Small intestine (tissue), 7 donors: Measurements from ENCODE around the gene S100A3. TPM values are rescaled to one million over a fixed set of nuclear protein-coding genes. Genes with fewer than 3 reads are reported as not detected.
"Not testable (repeated sequence)": the region's sequence is repeated elsewhere in the genome, so short reads cannot be mapped to it uniquely, and the experiment has no call there.

ENCODE experiments used
- DNase-seq, 2 donors: peaks; one replicate each; pipeline versions ENCODE4 v3.0.0 to v3.0.0-alpha.2; 2013
- FAIRE-seq: peaks from 2 replicates; lab custom pipeline; 2012; peaks lifted over from hg19 to GRCh38; lab: Jason Lieb, UNC
- H3K27ac ChIP-seq, 3 donors: one replicate each; pipeline ENCODE4 v1.5.1; 2013; ENCODE audit warnings: low read length in 2 of 3, mild to moderate bottlenecking in 2 of 3, control low read depth in 1 of 3, inconsistent platforms in 1 of 3, low read depth in 1 of 3, moderate library complexity in 1 of 3
- H3K27me3 ChIP-seq, 3 donors: one replicate each; pipeline ENCODE4 v1.6.1; 2013; ENCODE audit warnings: low read length in 3 of 3, inconsistent platforms in 1 of 3; ENCODE audit not compliant: control insufficient read depth in 3 of 3, insufficient read depth in 3 of 3
- H3K36me3 ChIP-seq, 3 donors: one replicate each; pipeline ENCODE4 v1.6.1; 2013; ENCODE audit warnings: low read length in 3 of 3, inconsistent platforms in 1 of 3, low read depth in 1 of 3, mild to moderate bottlenecking in 1 of 3, moderate library complexity in 1 of 3; ENCODE audit not compliant: control insufficient read depth in 3 of 3, insufficient read depth in 2 of 3
- H3K4me1 ChIP-seq, 3 donors: one replicate each; pipeline ENCODE4 v1.6.1; 2013; ENCODE audit warnings: low read length in 2 of 3, inconsistent platforms in 1 of 3, low read depth in 1 of 3, mild to moderate bottlenecking in 1 of 3, moderate library complexity in 1 of 3; ENCODE audit not compliant: control insufficient read depth in 3 of 3, insufficient read depth in 2 of 3
- H3K4me3 ChIP-seq, 3 donors: one replicate each; pipeline ENCODE4 v1.5.1; 2013; ENCODE audit warnings: low read length in 3 of 3, control low read depth in 1 of 3, inconsistent platforms in 1 of 3, low read depth in 1 of 3, mild to moderate bottlenecking in 1 of 3, moderate library complexity in 1 of 3
- H3K9me3 ChIP-seq, 2 donors: one replicate each; pipeline ENCODE4 v1.6.1; 2013; ENCODE audit warnings: low read depth in 1 of 2, low read length in 1 of 2; ENCODE audit not compliant: control insufficient read depth in 2 of 2, insufficient read depth in 1 of 2
- WGBS, 3 donors: extraction: QIAGEN DNeasy Blood & Tissue Kit; methylation state at CpG; one replicate each; pipeline ENCODE4 v1.1.7; 2013; 5-methylcytosine and 5-hydroxymethylcytosine counted together
- polyA plus RNA-seq, 4 donors: library from polyadenylated mRNA; stranded (reverse) in 3 of 4; unstranded in 1 of 4; fragments of 200-250 nt in 3 of 4; fragments of 120-200 nt in 1 of 4; gene quantifications; one replicate each; pipeline versions ENCODE4 v1.2.1 to v1.2.3, GENCODE V29; 2013
- donor health status: healthy with polysubstance abuse.
- donor health status: control.
- donor health status: control.
- donor health status: Bipolar disorder and iron deficiency.
- donor health status: healthy.

The S100A3 gene
- polyA plus RNA-seq, 4 donors: 0.06 to 4.3 (median 2.1) TPM; not detected in 1

DNA sequence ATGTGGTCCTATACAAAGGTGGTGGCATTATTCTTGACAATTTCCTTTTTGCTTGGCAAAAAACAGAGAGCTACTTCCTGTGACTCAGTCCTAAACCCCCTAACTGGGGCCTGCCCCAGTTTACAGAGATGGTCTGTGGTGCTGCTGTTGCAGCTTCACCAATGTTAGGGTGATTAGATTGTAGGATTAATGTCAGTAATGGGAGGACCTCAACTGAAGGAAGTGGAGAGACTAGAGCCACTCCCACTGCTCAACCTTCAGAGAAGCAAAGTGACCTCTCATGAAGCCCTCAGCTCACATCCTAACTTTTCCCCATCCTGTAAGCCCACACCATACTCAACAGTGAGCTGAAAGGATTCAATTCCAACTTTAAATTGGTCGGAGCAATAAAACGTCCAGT is 16.9 kb downstream of the S100A3 start:
- H3K27me3 ChIP-seq: no peaks in the 10 kb centered on the region
- DNase-seq: peak; percentile 65 to 76
- no peaks in the 10 kb centered on the region for H3K9me3 ChIP-seq
- H3K4me1 ChIP-seq: peaks cover 0 to 41% (median 11%) of the 10 kb centered on the region in 3 donors
- H3K4me3 ChIP-seq: peak overlapping the region in 1 of 3 donors; percentile 37
- no peak for FAIRE-seq
- peaks cover 0 to 7% (median 0%) of the 10 kb centered on the region in 3 donors for H3K36me3 ChIP-seq
- WGBS, 3 donors: 14 to 46% (median 19%) methylated on average over 2 of the region's 2 CpGs
- peak overlapping the region; percentile 96 to 98 (median 98) for H3K27ac ChIP-seq

DNA sequence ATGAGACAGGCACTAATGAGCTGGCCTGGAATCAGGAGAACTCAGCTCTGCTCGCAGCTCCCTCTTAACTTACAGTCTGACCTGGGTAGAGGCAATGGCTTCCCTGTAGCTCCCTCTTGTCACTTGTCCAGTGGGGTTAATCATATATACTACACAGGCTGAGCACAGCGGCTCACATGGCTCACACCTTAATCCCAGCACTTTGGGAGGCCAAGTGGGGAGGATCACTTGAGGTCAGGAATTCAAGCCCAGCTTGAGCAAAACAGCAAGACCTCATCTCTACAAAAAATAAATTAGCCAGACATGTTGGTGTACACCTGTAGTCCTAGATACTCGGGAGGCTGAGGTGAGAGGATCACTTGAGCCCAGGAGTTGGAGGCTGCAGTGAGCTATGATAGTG is 17.4 kb downstream of the S100A3 start:
- WGBS, 3 donors: 83 to 92% (median 91%) methylated on average over 3 of the region's 3 CpGs
- Histone ChIP-seq H3K4me3 (no peak overlapping the region), H3K27me3 (no peaks in the 10 kb centered on the region), H3K27ac (peak overlapping the region; percentile 96 to 98 (median 98)), H3K36me3 (peaks cover 0 to 7% (median 0%) of the 10 kb centered on the region in 3 donors), H3K4me1 (peaks cover 0 to 37% (median 11%) of the 10 kb centered on the region in 3 donors), H3K9me3 (no peaks in the 10 kb centered on the region)
- DNase-seq: no peak
- no peak for FAIRE-seq

DNA sequence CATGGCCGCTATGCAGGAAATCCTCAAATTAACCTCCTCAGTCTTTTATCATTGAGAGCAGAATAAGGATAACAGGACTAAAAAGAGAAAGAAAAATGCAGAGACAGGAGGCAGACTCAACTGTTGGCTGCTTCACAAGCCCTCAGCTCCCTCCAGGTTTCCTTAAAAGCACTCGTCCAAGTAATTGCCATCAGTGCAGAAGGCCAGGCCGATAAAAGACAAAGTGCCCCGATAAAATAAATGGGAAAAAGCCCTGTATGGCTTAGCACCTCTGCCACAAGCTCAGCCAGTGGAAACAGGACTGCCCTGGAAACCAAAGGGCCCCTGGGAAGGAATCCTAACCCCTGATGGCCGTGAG is 21.4 kb downstream of the S100A3 start:
- H3K36me3 ChIP-seq: no peaks in the 10 kb centered on the region
- no peaks in the 10 kb centered on the region for H3K27me3 ChIP-seq
- WGBS, 3 donors: 91 to 95% (median 94%) methylated on average over 5 of the region's 5 CpGs
- DNase-seq: no peak
- no peak for FAIRE-seq
- H3K9me3 ChIP-seq: no peaks in the 10 kb centered on the region
- H3K4me1 ChIP-seq: peaks cover 0 to 19% (median 3%) of the 10 kb centered on the region in 3 donors
- H3K27ac ChIP-seq: no peak overlapping the region
- no peak overlapping the region for H3K4me3 ChIP-seq

DNA sequence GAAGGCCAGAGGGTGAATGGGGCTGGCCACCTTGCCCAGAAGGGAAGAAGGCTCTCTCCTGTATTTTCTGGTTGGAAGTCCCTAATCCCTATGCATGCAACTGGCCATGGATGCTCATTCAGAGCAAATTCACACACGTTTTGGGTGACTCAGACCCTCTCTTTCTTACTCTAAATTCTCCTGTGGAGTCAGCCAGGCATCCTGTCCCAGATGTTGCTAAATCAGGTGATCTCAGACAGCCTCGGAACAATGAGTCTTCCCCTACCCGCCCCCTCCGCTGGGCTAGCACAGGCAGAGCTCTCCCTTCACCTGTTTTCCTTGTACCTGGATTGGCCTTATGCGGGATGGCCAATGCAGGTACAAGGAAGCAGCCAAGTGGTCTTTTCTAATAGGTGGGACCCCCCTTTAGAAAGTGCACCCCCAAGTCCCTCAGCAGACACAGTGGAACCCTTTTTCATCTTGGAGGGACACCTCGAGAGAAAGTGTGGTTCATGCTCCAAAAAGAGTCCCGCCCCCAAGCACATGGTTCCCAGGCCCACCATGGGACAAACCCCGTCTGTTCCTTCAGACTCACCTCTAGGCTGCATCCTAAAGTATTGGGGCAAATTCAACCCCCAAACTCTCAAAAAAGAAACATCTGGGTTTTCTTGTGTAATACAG is 21.9 kb downstream of the S100A3 start:
- Histone ChIP-seq H3K27me3 (no peaks in the 10 kb centered on the region), H3K36me3 (no peaks in the 10 kb centered on the region), H3K4me3 (no peak overlapping the region), H3K4me1 (peaks cover 0 to 15% (median 3%) of the 10 kb centered on the region in 3 donors), H3K27ac (no peak overlapping the region), H3K9me3 (no peaks in the 10 kb centered on the region)
- 89 to 90% (median 90%) methylated on average over 8 of the region's 8 CpGs for WGBS, 3 donors
- DNase-seq (no peak), FAIRE-seq (no peak)

DNA sequence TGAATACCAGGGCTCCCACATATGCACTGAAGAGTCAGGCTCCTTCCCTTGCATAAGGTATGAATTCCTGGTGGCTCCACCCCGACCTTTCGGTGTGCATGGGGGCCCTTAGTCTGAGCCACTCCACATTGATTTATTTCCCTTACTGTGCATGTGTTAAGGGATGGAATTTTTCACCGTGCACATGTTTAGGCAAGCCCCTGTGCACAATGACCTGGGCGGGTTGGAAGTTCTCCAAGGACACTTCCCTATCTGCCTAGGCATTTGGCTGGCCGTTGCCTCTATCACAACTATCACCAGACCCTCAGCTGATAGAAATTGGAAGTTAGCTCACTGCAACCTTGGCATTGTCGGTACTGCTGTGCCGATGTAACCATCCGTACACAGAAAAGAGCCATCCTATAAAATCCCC is 22.9 kb downstream of the S100A3 start:
- H3K4me3 ChIP-seq: no peak overlapping the region
- H3K27ac ChIP-seq: no peak overlapping the region
- peaks cover 0 to 11% (median 0%) of the 10 kb centered on the region in 3 donors for H3K4me1 ChIP-seq
- DNase-seq: no peak
- no peaks in the 10 kb centered on the region for H3K9me3 ChIP-seq
- WGBS, 3 donors: 45 to 56% (median 50%) methylated on average over 8 of the region's 8 CpGs
- no peaks in the 10 kb centered on the region for H3K36me3 ChIP-seq
- FAIRE-seq: no peak
- no peaks in the 10 kb centered on the region for H3K27me3 ChIP-seq

DNA sequence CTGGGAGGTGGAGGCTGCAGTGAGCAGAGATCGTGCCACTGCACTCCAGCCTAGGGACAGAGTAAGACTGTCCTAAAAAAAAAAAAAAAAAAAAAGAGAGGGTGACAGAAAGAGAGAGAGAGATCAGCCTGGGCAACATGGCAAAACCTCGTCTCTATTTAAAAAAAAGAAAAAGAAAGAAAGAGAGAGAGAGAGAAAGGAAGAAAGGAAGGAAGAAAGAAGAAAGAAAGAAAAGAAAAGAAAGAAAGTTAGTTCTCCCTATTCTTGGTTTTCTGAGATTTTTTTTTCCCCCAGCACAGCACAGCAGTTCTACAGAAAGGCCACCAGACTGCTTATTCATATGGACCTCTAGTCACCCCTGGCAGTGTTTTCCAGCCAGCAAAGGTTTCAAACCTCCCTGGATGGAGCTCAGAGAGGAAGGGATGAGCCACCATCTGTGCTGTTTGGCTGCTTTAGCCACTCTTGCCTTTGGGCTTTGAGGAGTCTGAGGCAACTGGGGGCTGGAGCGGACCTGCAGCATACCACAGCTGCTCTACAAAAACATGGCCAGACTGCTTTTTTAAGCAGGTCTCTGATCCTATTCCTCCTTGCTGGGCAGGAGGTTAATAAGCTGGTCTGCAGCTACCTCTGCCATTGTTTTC is 23.9 kb downstream of the S100A3 start:
- Histone ChIP-seq H3K4me3 (no peak overlapping the region), H3K4me1 (peaks cover 0 to 19% (median 5%) of the 10 kb centered on the region in 3 donors), H3K27me3 (no peaks in the 10 kb centered on the region), H3K27ac (no peak overlapping the region), H3K36me3 (no peaks in the 10 kb centered on the region), H3K9me3 (no peaks in the 10 kb centered on the region)
- DNase-seq (no peak), FAIRE-seq (no peak)
- 61 to 69% (median 61%) methylated on average over 3 of the region's 3 CpGs for WGBS, 3 donors

DNA sequence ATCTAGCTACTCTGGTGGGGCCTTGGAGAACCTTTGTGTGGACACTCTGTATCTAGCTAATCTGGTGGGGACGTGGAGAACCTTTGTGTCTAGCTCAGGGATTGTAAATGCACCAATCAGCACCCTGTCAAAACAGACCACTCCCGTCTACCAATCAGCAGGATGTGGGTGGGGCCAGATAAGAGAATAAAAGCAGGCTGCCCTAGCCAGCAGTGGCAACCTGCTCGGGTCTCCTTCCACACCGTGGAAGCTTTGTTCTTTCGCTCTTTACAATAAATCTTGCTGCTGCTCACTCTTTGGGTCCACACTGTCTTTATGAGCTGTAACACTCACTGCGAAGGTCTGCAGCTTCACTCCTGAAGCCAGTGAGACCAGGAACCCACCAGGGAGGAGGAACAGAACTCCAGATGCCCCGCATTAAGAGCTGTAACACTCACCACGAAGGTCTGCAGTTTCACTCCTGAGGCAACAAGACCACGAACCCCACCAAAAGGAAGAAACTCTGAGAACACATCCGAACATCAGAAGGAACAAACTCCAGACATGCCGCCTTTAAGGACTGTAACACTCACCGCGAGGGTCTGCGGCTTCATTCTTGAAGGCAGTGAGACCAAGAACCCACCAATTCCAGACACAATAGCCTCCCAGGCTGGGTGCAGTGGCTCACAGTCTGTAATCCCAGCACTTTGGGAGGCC is 26.6 kb downstream of the S100A3 start:
- not testable (repeated sequence) for H3K27ac ChIP-seq, H3K9me3 ChIP-seq, H3K36me3 ChIP-seq, H3K27me3 ChIP-seq, DNase-seq, FAIRE-seq, H3K4me3 ChIP-seq
- WGBS, 3 donors: 77% methylated on average over 13 to 14 of the region's 14 CpGs
- peaks cover 0 to 19% (median 5%) of the 10 kb centered on the region in 3 donors for H3K4me1 ChIP-seq

DNA sequence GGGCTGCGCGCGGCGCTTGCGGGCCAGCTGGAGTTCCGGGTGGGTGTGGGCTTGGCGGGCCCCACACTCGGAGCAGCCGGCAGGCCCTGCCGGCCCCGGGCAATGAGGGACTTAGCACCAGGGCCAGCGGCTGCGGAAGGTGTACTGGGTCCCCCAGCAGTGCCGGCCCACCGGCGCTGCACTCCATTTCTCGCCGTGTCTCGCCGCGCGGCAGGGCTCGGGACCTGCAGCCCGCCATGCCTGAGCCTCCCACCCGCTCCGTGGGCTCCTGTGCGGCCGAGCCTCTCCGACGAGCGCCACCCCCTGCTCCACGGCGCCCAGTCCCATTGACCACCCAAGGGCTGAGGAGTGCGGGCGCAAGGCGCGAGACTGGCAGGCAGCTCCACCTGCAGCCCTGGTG is 27.2 kb downstream of the S100A3 start:
- H3K4me3 ChIP-seq, H3K27ac ChIP-seq, H3K36me3 ChIP-seq, H3K9me3 ChIP-seq, DNase-seq, H3K27me3 ChIP-seq, FAIRE-seq: not testable (repeated sequence)
- 97 to 98% (median 97%) methylated on average over 27 to 37 of the region's 37 CpGs for WGBS, 3 donors
- peaks cover 0 to 19% (median 5%) of the 10 kb centered on the region in 3 donors for H3K4me1 ChIP-seq
